ENCODE data around the gene NELL1. TPM values are rescaled to one million over a fixed set of nuclear protein-coding genes. Genes with fewer than 3 reads are reported as not detected.

NELL1 gene
- total RNA-seq, 1 experiment from 2014 or later = not detected

GRCh38 chr11:21369947-21370346, 700.6 kb downstream of the NELL1 start:
- H3K9me3 Mint-ChIP-seq (ENCODE audit: unreplicated experiment) = no peaks in the 10 kb centered on the region
- Histone ChIP-seq H3K4me1 (no peaks in the 10 kb centered on the region), H3K36me3 (ENCODE audit: control insufficient read depth, insufficient read depth, low read length) (no peaks in the 10 kb centered on the region), H3K4me3 (ENCODE audit: low read depth, low read length) (no peak overlapping the region), H3K9me3 (no peaks in the 10 kb centered on the region), H3K27me3 (replicated peaks; ENCODE audit: control insufficient read depth, insufficient read depth, low read length) (no peaks in the 10 kb centered on the region)
- no peaks in the 10 kb centered on the region for H3K36me3 Mint-ChIP-seq (ENCODE audit: insufficient read depth, unreplicated experiment)
- H3K27me3 Mint-ChIP-seq (ENCODE audit: insufficient read depth, unreplicated experiment) = no peaks in the 10 kb centered on the region
- no peak for DNase-seq
- no peak overlapping the region for H3K4me3 Mint-ChIP-seq (ENCODE audit: unreplicated experiment)
- no peak for TF ChIP-seq CTCF (IDR thresholded peaks at IDR 0.05; ENCODE audit: insufficient read depth in 1 of 2, low read depth in 1 of 2, low read length in 1 of 2, severe bottlenecking in 1 of 2, unreplicated experiment in 1 of 2)
- CTCF ChIA-PET = no interaction called here
- intact Hi-C loops (cut with micrococcal nuclease; ENCODE audit: unreplicated experiment) = no loop called here
- no peak overlapping the region for H3K27ac Mint-ChIP-seq (ENCODE audit: unreplicated experiment)
- POLR2A ChIA-PET = no interaction called here
- BruUV-seq (replicated peaks) = no TSS peak
- H3K4me1 Mint-ChIP-seq (ENCODE audit: low read depth, unreplicated experiment) = no peaks in the 10 kb centered on the region

GRCh38 chr11:21371044-21371443, 701.7 kb downstream of the NELL1 start:
- Mint-ChIP-seq H3K27ac (ENCODE audit: unreplicated experiment) (no peak overlapping the region), H3K36me3 (ENCODE audit: insufficient read depth, unreplicated experiment) (no peaks in the 10 kb centered on the region), H3K4me1 (ENCODE audit: low read depth, unreplicated experiment) (no peaks in the 10 kb centered on the region), H3K27me3 (ENCODE audit: insufficient read depth, unreplicated experiment) (no peaks in the 10 kb centered on the region), H3K9me3 (ENCODE audit: unreplicated experiment) (no peaks in the 10 kb centered on the region), H3K4me3 (ENCODE audit: unreplicated experiment) (no peak overlapping the region)
- no peak overlapping the region for H3K4me3 ChIP-seq (ENCODE audit: low read depth, low read length)
- DNase-seq = no peak
- no peaks in the 10 kb centered on the region for H3K27me3 ChIP-seq (replicated peaks; ENCODE audit: control insufficient read depth, insufficient read depth, low read length)
- ChIA-PET POLR2A (no interaction called here), CTCF (no interaction called here)
- no peak for TF ChIP-seq CTCF (IDR thresholded peaks at IDR 0.05; ENCODE audit: insufficient read depth in 1 of 2, low read depth in 1 of 2, low read length in 1 of 2, severe bottlenecking in 1 of 2, unreplicated experiment in 1 of 2)
- BruUV-seq (replicated peaks) = no TSS peak
- no peaks in the 10 kb centered on the region for H3K9me3 ChIP-seq
- intact Hi-C loops (cut with micrococcal nuclease; ENCODE audit: unreplicated experiment) = no loop called here
- H3K4me1 ChIP-seq = no peaks in the 10 kb centered on the region
- H3K36me3 ChIP-seq (ENCODE audit: control insufficient read depth, insufficient read depth, low read length) = no peaks in the 10 kb centered on the region

- Mint-ChIP-seq H3K36me3 (ENCODE audit: insufficient read depth, unreplicated experiment) (no peaks in the 10 kb centered on the region), H3K4me3 (ENCODE audit: unreplicated experiment) (no peak overlapping the region), H3K9me3 (ENCODE audit: unreplicated experiment) (no peaks in the 10 kb centered on the region), H3K27ac (ENCODE audit: unreplicated experiment) (no peak overlapping the region), H3K27me3 (ENCODE audit: insufficient read depth, unreplicated experiment) (no peaks in the 10 kb centered on the region), H3K4me1 (ENCODE audit: low read depth, unreplicated experiment) (no peaks in the 10 kb centered on the region)
- intact Hi-C loops (cut with micrococcal nuclease; ENCODE audit: unreplicated experiment) = no loop called here
- H3K9me3 ChIP-seq = no peaks in the 10 kb centered on the region
- no peak overlapping the region for H3K4me3 ChIP-seq (ENCODE audit: low read depth, low read length)
- TF ChIP-seq CTCF (IDR thresholded peaks at IDR 0.05; ENCODE audit: insufficient read depth in 1 of 2, low read depth in 1 of 2, low read length in 1 of 2, severe bottlenecking in 1 of 2, unreplicated experiment in 1 of 2) = no peak
- POLR2A ChIA-PET = no interaction called here
- CTCF ChIA-PET = no interaction called here
- H3K27me3 ChIP-seq (replicated peaks; ENCODE audit: control insufficient read depth, insufficient read depth, low read length) = no peaks in the 10 kb centered on the region
- BruUV-seq (replicated peaks) = no TSS peak
- no peaks in the 10 kb centered on the region for H3K36me3 ChIP-seq (ENCODE audit: control insufficient read depth, insufficient read depth, low read length)
- DNase-seq = no peak
- no peaks in the 10 kb centered on the region for H3K4me1 ChIP-seq
Observed at GRCh38 chr11:21372672-21373071, 703.3 kb downstream of the NELL1 start.

Data from Caco-2 (cell line).